Lower lobe of right lung (tissue), 2 donors: ENCODE results near the gene HRAS. TPM values are rescaled to one million over a fixed set of nuclear protein-coding genes. Genes with fewer than 3 reads are reported as not detected.

Experiments
- ATAC-seq, 2 donors: fragments of 200-7000 bp; cut with Tn5 transposase; one replicate each; pipeline ENCODE4 v1.9.1; 2020 to 2022; ENCODE audit warnings: mild to moderate bottlenecking in 2 of 2, moderate library complexity in 2 of 2
- DNase-seq: peaks from one replicate; pipeline ENCODE4 v3.0.0-alpha.2; 2020
- H3K27ac ChIP-seq: fragments of 200-600 bp; one replicate; pipeline ENCODE4 v1.8.0; 2022
- H3K27me3 ChIP-seq: fragments of 200-600 bp; one replicate; pipeline ENCODE4 v1.8.0; 2022; ENCODE audit warnings: low read depth
- H3K36me3 ChIP-seq: fragments of 200-600 bp; one replicate; pipeline ENCODE4 v1.8.0; 2022; ENCODE audit warnings: mild to moderate bottlenecking
- H3K4me1 ChIP-seq: fragments of 200-600 bp; one replicate; pipeline ENCODE4 v1.8.0; 2022
- H3K4me3 ChIP-seq: fragments of 200-600 bp; one replicate; pipeline ENCODE4 v1.8.0; 2022; ENCODE audit warnings: mild to moderate bottlenecking
- H3K9me3 ChIP-seq: fragments of 200-600 bp; one replicate; pipeline ENCODE4 v1.8.0; 2022
- intact Hi-C: fragments of 100-400 bp; cut with DNase I; formaldehyde crosslinking; loops from one replicate; pipeline ENCODE4 v1.11.0; 2022
- total RNA-seq: library from RNA; stranded (reverse); fragmentation: NEBNext Ultra II Directional; extraction: Animal tissue kit (Norgen Biotek cat#: 25700); gene quantifications from one replicate; pipeline ENCODE4 v1.2.1, GENCODE V29; 2021
- TF ChIP-seq, protein P1 (sequence below): fragments of 200-600 bp; IDR thresholded peaks from one replicate; pipeline ENCODE4 v1.8.0; 2022; ENCODE audit warnings: antibody characterized with exemption, mild to moderate bottlenecking
- donor health status: DM: no; HTN: yes; CAD: no; lungs with severe emphysema.

HRAS gene
- total RNA-seq, 1 donor from 2014 or later = 36.3 TPM

DNA sequence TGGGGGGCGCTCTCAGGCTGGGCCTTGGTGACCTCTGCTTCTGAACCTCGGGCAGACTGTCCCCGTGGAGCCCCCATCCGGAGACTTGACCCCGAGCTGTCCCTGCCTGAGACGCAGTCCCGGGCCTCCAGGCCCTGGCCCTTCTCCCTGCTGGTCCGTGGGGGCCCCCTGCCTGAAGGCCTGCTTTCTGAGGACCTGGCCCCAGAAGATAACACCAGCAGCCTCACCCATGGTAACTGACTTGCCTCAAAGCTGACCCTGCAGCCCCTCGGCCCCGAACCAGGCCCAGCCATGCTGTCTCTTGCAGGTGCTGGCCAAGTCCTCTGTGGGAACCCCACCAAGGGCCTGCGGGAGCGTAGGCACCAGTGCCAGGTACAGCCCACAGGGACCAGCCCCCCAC is 16.2 kb upstream of the HRAS start:
- H3K27ac ChIP-seq = no peak overlapping the region
- intact Hi-C loops = no loop called here
- DNase-seq = no peak
- no peak overlapping the region for H3K4me3 ChIP-seq
- TF ChIP-seq, protein P1, sequence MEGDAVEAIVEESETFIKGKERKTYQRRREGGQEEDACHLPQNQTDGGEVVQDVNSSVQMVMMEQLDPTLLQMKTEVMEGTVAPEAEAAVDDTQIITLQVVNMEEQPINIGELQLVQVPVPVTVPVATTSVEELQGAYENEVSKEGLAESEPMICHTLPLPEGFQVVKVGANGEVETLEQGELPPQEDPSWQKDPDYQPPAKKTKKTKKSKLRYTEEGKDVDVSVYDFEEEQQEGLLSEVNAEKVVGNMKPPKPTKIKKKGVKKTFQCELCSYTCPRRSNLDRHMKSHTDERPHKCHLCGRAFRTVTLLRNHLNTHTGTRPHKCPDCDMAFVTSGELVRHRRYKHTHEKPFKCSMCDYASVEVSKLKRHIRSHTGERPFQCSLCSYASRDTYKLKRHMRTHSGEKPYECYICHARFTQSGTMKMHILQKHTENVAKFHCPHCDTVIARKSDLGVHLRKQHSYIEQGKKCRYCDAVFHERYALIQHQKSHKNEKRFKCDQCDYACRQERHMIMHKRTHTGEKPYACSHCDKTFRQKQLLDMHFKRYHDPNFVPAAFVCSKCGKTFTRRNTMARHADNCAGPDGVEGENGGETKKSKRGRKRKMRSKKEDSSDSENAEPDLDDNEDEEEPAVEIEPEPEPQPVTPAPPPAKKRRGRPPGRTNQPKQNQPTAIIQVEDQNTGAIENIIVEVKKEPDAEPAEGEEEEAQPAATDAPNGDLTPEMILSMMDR = no peak
- no peaks in the 10 kb centered on the region for H3K36me3 ChIP-seq
- peaks cover 42% of the 10 kb centered on the region for H3K27me3 ChIP-seq
- H3K4me1 ChIP-seq = peaks cover 16% of the 10 kb centered on the region
- no peaks in the 10 kb centered on the region for H3K9me3 ChIP-seq
- no peak for ATAC-seq

DNA sequence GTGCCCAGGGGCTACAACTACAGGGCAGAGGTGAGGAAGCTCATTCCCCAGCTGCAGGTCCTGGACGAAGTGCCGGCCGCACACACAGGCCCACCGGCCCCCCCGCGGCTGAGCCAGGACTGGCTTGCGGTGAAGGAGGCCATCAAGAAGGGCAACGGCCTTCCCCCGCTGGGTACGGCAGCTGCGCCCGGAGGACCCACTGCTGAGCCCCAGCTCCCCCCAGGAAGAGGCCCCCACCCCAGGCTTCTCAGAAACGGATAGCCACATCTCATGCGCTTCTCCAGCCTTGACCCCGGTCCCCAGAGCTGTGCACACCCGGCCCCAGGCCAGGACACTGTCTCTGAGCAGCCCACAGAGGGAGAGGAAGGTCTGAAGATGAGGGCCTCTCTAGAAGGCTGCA is 15.8 kb upstream of the HRAS start:
- no peaks in the 10 kb centered on the region for H3K36me3 ChIP-seq
- TF ChIP-seq, protein P1 = no peak
- H3K27me3 ChIP-seq = peaks cover 37% of the 10 kb centered on the region
- no peak overlapping the region for H3K27ac ChIP-seq
- intact Hi-C loops = no loop called here
- peaks cover 16% of the 10 kb centered on the region for H3K4me1 ChIP-seq
- H3K4me3 ChIP-seq = no peak overlapping the region
- DNase-seq (no peak), ATAC-seq (no peak)
- no peaks in the 10 kb centered on the region for H3K9me3 ChIP-seq

GRCh38 chr11:550746-551085 is 15.3 kb upstream of the HRAS start:
- no peak overlapping the region for H3K27ac ChIP-seq
- intact Hi-C loops = no loop called here
- peaks cover 14% of the 10 kb centered on the region for H3K4me1 ChIP-seq
- no peaks in the 10 kb centered on the region for H3K9me3 ChIP-seq
- peaks cover 33% of the 10 kb centered on the region for H3K27me3 ChIP-seq
- no peak for ATAC-seq
- no peaks in the 10 kb centered on the region for H3K36me3 ChIP-seq
- DNase-seq = no peak
- TF ChIP-seq, protein P1 = no peak
- H3K4me3 ChIP-seq = no peak overlapping the region

GRCh38 chr11:550021-550745 is 14.8 kb upstream of the HRAS start:
- Histone ChIP-seq H3K4me3 (no peak overlapping the region), H3K36me3 (no peaks in the 10 kb centered on the region), H3K4me1 (peaks cover 9% of the 10 kb centered on the region), H3K27me3 (peaks cover 28% of the 10 kb centered on the region), H3K27ac (no peak overlapping the region), H3K9me3 (no peaks in the 10 kb centered on the region)
- DNase-seq (no peak), ATAC-seq (no peak)
- TF ChIP-seq, protein P1 = no peak
- intact Hi-C loops = no loop called here

DNA sequence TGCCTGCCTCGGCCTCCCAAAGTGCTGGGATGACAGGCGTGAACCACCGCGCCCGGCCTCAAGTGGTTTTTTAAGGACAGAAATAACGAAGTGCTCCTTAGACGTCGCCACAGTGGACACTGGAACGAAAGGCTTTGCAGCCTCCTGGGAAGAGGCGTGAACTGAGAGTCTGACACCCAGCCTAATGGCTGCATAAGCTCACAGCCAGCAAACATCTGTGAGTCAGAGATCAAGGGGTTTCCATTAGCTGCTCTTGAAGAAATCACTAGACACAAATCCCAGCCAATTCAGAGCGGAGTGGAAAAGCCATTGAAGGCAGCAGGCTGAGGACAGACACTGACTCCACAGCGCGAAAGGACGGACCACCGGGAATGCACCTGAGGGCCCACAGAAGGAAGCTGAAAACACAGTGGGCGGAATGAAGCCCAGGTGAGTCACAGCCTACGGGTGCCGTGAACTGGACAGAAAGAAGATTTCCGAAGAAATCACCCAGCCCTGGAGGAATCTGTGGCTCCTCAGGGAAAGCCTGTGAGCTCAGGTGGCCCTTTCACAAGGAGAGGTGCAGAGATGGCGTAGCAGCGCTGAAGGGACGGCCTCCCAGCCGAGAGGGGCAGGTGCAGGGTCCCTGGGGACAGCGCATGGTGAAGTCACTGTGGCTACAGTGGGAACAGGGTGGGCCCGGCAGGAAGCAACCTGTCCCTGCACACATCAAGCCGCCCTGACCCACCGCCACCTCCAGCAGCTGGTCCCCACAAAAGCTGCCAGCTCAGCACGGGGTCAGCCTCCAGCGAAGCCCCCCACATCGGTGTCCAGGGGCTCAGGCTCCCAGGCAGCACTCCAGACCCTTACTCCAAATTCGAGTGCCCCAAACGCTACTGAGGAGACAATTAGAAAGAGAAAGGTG is 13.6 kb upstream of the HRAS start:
- ATAC-seq (no peak), DNase-seq (no peak)
- intact Hi-C loops = no loop called here
- TF ChIP-seq, protein P1 = no peak
- no peaks in the 10 kb centered on the region for H3K36me3 ChIP-seq
- H3K4me3 ChIP-seq = no peak overlapping the region
- peaks cover 18% of the 10 kb centered on the region for H3K27me3 ChIP-seq
- no peak overlapping the region for H3K27ac ChIP-seq
- H3K9me3 ChIP-seq = no peaks in the 10 kb centered on the region
- H3K4me1 ChIP-seq = no peaks in the 10 kb centered on the region
